ENCODE measurements around the gene CDH22. TPM values are rescaled to one million over a fixed set of nuclear protein-coding genes. Genes with fewer than 3 reads are reported as not detected.

CDH22 gene
- total RNA-seq, 1 experiment from 2014 or later: not detected

DNA sequence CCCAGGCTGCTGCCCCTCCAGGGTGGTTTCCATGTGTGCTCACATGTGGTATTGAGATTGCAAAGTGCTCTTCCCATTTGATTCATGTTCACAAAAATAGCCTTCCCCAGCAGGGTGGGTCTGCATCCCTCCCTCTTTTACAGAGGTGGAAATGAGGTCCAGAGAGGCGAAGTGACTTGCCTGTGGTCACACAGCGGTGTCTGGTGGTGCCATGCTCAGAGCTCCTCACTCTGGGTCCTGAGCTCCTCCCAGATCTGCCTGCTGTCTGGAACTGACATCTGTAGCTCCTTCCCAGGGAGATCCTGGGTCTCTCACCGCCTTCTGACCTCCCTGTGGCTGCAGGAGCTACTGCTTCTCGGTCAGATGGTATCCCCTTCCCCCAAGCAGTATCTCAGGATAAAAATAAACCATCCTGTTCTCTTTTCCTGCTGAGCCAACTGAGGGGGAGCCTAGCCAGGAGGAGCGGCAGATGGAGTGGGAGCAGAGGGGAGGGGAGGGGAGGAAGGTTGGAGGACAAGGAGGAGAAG, 178.3 kb downstream of the CDH22 start:
- Mint-ChIP-seq H3K4me1 (ENCODE audit: insufficient read depth, unreplicated experiment) (no peaks in the 10 kb centered on the region), H3K9me3 (ENCODE audit: unreplicated experiment) (no peaks in the 10 kb centered on the region), H3K4me3 (ENCODE audit: unreplicated experiment) (no peak overlapping the region), H3K27me3 (ENCODE audit: insufficient read depth, unreplicated experiment) (peaks cover 36% of the 10 kb centered on the region), H3K36me3 (ENCODE audit: insufficient read depth, unreplicated experiment) (peaks cover 5% of the 10 kb centered on the region), H3K27ac (ENCODE audit: low read depth, unreplicated experiment) (no peak overlapping the region)
- ChIA-PET CTCF (interaction anchor here (0.6 to 8.3 kb wide), 24 partner anchors 14 to 1816 kb away, joined by 3 to 146 read pairs (median 4); no protein-coding TSS in a partner anchor), POLR2A (interaction anchor here (0.6 to 0.7 kb wide), 2 partner anchors 9 to 60 kb away, joined by 3 read pairs; no protein-coding TSS in a partner anchor)
- no TSS peak for BruUV-seq (replicated peaks)
- TF ChIP-seq, protein P1, sequence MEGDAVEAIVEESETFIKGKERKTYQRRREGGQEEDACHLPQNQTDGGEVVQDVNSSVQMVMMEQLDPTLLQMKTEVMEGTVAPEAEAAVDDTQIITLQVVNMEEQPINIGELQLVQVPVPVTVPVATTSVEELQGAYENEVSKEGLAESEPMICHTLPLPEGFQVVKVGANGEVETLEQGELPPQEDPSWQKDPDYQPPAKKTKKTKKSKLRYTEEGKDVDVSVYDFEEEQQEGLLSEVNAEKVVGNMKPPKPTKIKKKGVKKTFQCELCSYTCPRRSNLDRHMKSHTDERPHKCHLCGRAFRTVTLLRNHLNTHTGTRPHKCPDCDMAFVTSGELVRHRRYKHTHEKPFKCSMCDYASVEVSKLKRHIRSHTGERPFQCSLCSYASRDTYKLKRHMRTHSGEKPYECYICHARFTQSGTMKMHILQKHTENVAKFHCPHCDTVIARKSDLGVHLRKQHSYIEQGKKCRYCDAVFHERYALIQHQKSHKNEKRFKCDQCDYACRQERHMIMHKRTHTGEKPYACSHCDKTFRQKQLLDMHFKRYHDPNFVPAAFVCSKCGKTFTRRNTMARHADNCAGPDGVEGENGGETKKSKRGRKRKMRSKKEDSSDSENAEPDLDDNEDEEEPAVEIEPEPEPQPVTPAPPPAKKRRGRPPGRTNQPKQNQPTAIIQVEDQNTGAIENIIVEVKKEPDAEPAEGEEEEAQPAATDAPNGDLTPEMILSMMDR (IDR thresholded peaks at IDR 0.05; ENCODE audit: unreplicated experiment): no peak
- no peak for DNase-seq (ENCODE audit: unreplicated experiment)
- intact Hi-C loops (cut with micrococcal nuclease): no loop called here

DNA sequence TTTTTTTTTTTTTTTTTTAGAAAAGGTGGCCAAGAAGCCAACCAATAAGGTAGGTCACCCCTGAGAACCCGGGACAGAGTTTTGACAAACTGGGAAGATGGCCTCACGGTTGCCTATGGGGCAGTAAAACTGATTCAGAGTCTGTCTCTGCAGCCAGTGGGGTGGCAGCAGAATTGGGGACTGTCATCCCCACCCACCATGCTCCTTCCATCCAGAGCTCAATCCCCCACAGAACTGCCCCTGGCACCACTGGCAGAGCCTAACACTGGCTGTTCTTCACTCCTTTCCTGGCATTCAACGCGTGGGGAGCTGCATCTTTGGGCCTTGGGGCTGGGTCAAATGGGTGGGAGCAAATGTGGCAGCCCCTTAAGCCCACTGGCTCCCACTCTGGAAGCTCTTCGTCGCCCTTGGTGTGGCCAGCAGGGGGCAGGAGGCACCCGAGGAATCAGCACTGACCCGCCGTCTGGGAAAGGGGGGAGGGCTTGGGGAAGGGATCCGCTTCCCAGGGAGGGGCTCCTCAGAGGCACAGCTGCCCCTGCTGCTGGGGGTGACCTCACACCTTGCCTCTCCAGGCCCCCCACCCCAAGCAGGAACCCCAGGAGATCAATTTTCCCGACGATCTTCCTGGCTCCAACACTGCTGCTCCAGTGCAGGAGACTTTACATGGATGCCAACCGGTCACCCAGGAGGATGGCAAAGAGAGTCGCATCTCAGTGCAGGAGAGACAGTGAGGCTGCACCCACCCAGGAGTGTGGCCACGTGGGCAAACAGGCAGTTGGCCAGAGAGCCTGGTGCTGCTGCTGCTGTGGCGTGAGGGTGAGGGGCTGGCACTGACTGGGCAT, 179.8 kb downstream of the CDH22 start:
- H3K27ac Mint-ChIP-seq (ENCODE audit: low read depth, unreplicated experiment): no peak overlapping the region
- H3K4me3 Mint-ChIP-seq (ENCODE audit: unreplicated experiment): no peak overlapping the region
- peaks cover 5% of the 10 kb centered on the region for H3K36me3 Mint-ChIP-seq (ENCODE audit: insufficient read depth, unreplicated experiment)
- H3K9me3 Mint-ChIP-seq (ENCODE audit: unreplicated experiment): no peaks in the 10 kb centered on the region
- peaks cover 44% of the 10 kb centered on the region for H3K27me3 Mint-ChIP-seq (ENCODE audit: insufficient read depth, unreplicated experiment)
- CTCF ChIA-PET: interaction anchor here (0.6 to 8.3 kb wide), 33 partner anchors 8 to 973 kb away, joined by 3 to 146 read pairs (median 4); partner anchors contain the start of gene ELMO2
- no peak for DNase-seq (ENCODE audit: unreplicated experiment)
- intact Hi-C loops (cut with micrococcal nuclease): no loop called here
- POLR2A ChIA-PET: interaction anchor here (0.5 to 1.1 kb wide), 5 partner anchors 127 to 1187 kb away, joined by 3 to 4 read pairs (median 3); no protein-coding TSS in a partner anchor
- TF ChIP-seq, protein P1 (IDR thresholded peaks at IDR 0.05; ENCODE audit: unreplicated experiment): peak; percentile 69
- BruUV-seq (replicated peaks): no TSS peak
- H3K4me1 Mint-ChIP-seq (ENCODE audit: insufficient read depth, unreplicated experiment): no peaks in the 10 kb centered on the region

DNA sequence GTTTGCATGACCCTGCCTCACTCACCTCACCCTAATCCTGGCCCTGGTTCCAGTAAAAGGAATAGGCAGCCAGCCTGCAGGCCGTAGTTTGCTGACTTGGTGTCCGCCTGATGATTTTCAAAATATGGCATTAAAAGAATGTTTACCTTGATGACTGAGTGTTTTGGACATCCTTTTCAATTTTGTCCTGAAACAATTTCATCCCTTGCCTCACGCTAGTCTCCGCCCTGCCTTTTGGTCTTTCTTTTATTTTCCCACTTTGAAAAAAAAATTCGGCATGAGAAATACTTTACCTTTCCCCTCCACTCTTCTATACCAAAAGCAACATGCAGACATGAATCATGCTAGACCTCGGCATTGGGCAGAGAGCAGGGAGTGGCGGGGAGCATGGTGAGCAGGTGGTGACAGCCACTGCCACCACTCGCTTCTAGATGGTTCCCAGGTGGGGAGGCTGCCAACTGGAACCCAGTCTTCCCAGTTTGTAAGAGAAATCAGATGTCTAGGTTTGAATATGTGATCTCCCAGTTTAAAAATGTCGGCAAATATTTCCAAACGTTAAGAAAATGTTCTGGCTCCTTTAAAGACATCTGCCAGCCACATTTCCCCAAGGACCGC, 180.8 kb downstream of the CDH22 start:
- intact Hi-C loops (cut with micrococcal nuclease): no loop called here
- DNase-seq (ENCODE audit: unreplicated experiment): no peak
- BruUV-seq (replicated peaks): no TSS peak
- Mint-ChIP-seq H3K36me3 (ENCODE audit: insufficient read depth, unreplicated experiment) (peaks cover 10% of the 10 kb centered on the region), H3K27me3 (ENCODE audit: insufficient read depth, unreplicated experiment) (peaks cover 49% of the 10 kb centered on the region), H3K27ac (ENCODE audit: low read depth, unreplicated experiment) (no peak overlapping the region), H3K9me3 (ENCODE audit: unreplicated experiment) (no peaks in the 10 kb centered on the region), H3K4me1 (ENCODE audit: insufficient read depth, unreplicated experiment) (no peaks in the 10 kb centered on the region), H3K4me3 (ENCODE audit: unreplicated experiment) (no peak overlapping the region)
- ChIA-PET POLR2A (interaction anchor here (1.0 kb wide), 1 partner anchor 221 kb away, joined by 4 read pairs; no protein-coding TSS in a partner anchor), CTCF (interaction anchor here (0.8 to 8.3 kb wide), 5 partner anchors 220 to 310 kb away, joined by 4 to 146 read pairs (median 18); no protein-coding TSS in a partner anchor)
- TF ChIP-seq, protein P1 (IDR thresholded peaks at IDR 0.05; ENCODE audit: unreplicated experiment): no peak
